LoVo (cell line): ENCODE data around the gene EPPIN.
A peak's percentile ranks its signal among the peaks of the same experiment; 100 is the strongest.

ENCODE experiments used
- DNase-seq: peaks from one replicate; pipeline ENCODE4 v3.0.0-alpha.2; 2016; ENCODE audit warnings: low spot score

Gene EPPIN

GRCh38 chr20:45538209-45538799, 8.9 kb downstream of the EPPIN start:
- DNase-seq = no peak

DNA sequence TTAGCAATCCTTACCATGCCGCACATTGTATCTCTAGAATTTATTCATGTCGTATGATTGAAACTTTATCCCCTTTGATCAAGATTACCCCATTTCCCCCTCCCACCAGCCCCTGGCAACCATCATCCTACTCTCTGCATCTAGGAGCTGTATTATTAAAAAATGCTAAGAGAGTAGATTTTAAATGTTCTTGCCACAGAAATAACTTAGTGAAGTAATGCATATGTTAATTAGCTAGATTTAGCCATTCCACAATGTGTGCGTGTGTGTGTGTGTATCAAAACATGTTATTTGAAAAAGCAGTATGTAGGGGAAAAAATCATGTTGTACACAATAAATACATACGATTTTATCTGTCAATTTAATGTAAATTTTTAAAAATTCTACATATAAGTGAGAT, 19.9 kb downstream of the EPPIN start:
- DNase-seq = no peak

DNA sequence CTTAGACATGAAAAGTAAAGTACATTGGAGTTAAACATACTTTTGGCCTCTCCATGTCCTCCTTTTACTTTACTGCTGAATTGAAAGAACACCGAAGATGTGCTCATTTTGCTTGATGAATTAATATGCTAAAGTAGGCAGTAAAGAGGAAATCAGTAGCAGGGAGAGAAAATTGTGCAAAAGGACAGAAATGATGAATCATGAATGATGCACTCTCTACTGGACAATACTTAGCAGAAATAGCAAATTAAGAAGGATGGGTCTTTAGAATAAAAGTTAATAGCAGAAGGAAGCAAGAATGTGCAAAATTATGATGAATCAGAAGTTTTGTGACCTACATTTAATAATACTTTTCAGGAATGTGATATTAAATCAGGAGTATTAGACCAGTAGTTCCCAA, 23.4 kb downstream of the EPPIN start:
- DNase-seq = no peak

GRCh38 chr20:45518282-45518681, 28.9 kb downstream of the EPPIN start:
- DNase-seq = peak; percentile 4

- DNase-seq = no peak
These were observed 31.9 kb downstream of the EPPIN start, which contains the start of gene SPINT3 for GRCh38 chr20:45515147-45515913. TSS of gene SPINT3 (minus strand) at chr20:45515622. CDS start at chr20:45515608, 14 bp downstream.

DNA sequence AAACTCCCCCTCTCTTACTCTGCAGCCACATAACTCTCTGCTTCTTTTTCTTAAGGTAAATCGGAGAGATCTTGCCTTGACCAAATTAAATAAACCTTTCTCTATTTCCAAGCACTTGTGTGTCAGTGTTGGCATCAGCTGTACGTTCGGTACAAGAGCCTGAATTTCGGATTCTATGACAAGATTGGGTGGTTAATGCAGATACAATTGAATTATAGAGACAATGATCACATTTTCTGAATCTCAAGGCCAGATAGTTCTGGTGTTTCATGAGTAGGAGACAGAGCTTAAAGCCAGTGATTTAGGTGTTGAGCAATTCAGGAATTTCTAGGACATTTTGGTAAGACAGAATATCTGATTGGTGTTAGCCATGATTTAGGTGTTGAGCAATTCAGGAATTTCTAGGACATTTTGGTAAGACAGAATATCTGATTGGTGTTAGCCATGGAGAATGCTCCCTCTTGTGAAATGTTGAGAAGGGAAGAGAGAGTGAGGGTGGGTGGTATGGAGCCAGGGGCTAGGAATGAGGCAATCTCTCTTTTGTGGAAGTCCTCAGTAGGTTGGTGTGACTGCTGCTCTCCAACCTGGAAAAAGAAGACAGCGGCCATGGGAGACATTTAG, 36.8 kb downstream of the EPPIN start:
- DNase-seq = no peak

DNA sequence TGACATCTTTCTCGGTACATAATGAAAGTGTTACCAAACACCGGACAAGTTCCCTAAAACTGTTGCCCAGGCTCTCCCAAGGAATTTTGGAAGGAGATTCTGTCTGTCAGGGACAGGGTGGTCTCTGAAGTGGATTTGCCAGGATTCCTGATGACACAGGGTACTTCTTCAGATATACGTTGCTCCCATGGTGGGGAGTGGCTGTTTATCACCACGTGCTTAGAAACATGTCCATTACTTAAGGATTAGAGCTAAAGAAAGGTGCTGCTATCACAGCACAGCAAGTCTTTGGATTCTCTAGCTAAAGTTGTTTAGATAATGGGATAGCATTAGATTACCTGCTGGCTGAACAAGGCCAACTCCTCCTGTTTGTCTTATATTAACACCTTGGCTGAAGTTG, 38.1 kb downstream of the EPPIN start:
- DNase-seq = no peak

DNA sequence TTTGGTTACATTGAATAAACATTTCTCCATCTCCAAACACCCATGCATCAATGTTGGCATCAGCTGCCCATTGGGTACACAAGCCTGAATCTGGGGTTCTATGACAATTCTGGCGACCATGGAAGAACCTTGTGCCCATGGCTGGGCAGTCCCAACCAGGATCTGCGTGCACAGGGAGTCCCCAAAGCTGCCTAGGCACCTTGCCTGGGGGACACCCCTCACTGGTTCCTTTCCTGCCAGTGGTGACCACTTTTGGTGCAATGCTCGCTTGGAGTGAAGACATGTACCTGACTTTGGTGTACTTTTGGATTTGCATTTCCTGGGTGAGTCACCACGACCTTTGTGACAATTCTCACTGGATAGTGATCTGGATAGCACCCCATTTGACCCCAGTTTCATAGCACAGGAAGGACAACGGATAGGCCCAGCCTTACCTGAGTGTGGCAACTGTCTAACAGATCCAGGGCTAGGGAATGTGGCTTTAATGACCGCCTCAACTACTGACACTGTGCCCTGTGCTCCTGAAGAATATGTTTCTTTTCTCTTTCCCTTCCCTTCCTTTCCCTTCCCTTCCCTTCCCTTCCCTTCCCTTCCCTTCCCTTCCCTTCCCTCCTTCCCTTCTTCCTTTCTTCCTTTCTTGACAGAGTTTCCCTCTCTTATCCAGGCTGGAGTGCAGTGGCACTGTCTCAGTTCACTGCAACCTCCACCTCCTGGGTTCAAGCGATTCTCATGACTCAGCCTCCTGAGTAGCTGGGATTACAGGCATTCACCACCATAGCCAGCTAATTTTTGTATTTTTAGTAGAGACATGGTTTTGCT, 38.9 kb downstream of the EPPIN start:
- no peak for DNase-seq

DNA sequence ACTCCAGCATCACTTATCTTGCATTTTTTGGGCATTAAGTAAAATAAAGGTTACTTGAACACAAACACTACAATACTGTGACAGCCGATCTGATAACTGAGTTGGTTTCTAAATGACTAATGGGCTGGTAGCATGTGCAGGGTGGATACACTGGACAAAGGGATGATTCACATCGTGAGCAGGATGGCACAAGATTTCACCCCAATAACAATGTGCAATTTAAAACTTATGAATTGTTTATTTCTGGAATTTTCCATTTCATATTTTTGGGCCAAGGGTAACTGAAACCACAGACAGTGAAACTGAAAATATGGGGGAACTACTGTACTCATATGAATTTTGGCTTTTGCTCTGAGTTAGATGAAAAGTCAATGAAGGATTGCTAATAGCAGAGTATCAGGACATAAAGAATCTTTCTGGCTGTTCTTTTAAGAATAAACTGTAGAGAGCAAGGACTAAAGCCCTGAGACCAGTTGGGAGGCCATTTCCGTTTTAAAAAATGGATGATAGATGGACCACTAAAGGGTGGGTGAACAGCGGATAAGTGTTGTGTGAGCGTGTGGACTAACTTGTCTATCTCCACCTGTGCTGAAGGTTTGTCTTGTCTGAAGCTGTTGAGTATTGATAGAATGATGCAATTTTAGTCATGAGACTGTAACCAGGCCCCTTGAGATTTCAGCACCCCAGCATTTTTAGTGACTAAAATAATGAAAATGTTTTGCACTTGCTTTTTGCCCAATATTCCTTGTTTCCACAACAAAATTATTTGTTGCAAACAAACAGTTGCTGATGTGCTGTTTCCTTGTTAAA, 40.0 kb downstream of the EPPIN start:
- DNase-seq = no peak

GRCh38 chr20:45506398-45506797, 40.8 kb downstream of the EPPIN start:
- no peak for DNase-seq

- DNase-seq = no peak
These were observed 43.8 kb downstream of the EPPIN start for GRCh38 chr20:45503403-45503802.

DNA sequence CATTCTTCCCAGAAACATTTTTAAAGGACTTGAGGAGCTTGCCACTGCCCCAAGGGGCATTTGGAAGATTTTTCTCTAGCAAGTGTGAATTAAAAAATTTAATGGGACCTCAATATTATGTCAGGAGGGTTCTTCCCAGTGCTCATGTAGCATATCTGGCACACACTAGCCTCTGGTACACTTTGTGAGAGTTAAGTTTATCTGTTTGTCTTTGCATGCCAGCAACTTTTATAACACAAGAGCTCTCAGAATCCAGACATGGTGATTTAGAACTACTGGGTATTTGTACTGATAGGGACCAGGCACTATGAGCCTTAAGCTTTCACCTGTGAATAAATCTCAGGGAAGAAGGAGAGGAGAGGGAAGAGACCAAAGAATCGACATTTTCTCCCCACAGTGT, 44.6 kb downstream of the EPPIN start:
- no peak for DNase-seq

GRCh38 chr20:45501600-45501999, 45.6 kb downstream of the EPPIN start:
- DNase-seq = no peak

DNA sequence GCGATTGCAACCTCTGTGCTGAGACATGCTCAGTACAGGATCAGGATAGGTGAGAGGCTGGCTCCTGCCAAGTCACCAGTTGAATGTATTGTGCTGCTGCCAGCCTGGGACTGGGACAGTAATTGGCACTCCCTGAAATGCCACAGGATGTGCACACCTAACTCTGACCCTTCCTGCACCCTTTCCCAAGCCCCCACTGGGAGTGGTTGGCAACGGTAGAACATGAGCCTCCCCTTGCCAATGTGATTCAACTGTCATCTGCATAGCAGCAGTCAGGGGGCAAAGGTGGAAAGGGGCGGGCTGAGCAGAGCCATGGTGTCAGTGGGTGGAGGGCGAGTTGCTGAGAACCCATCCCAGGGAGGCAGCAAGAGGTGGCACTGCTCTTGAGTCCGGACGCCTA, 47.2 kb downstream of the EPPIN start:
- peak; percentile 1 for DNase-seq

GRCh38 chr20:45497971-45498494, 49.2 kb downstream of the EPPIN start:
- no peak for DNase-seq

- no peak for DNase-seq
These were observed 51.0 kb downstream of the EPPIN start for GRCh38 chr20:45496166-45496565.

DNA sequence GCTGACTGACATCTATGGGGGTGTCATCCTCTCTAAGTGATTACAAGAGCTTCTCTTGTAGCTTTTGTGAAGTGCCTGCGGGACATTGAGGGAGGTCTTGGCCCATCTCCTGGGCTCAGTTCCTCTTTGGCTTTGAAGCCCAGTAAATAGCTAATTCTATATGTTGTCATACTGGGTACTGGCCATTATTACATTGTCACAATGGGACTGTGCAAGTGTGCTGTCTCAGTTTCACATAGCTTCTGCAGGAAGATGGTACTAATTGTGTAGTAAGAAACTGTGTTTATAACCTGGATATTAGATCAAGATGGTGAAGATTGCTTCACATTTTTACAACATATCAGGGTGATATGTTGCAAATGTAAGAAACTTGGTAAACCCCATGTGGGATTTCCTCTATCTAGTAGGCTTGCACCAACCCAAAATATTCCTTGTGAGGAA, 51.7 kb downstream of the EPPIN start:
- no peak for DNase-seq
